Activated T-helper 2 cell treated with anti-CD3 and anti-CD28 coated beads, Interferon-gamma antibody, Interleukin-2, Interleukin-4, amounts not matched to agents 10 μg/mL and 5 μg/mL and 100 μg/mL, durations not matched to agents 14 hours and 24 hours and 36 hours (primary cell): ENCODE measurements around the gene RNASE11. TPM values are rescaled to one million over a fixed set of nuclear protein-coding genes. Genes with fewer than 3 reads are reported as not detected.

Source experiments
- DNase-seq: peaks from one replicate; pipeline ENCODE4 v3.0.0; 2021; ENCODE audit warnings: low spot score
- H3K27ac Mint-ChIP-seq: one replicate; pipeline ENCODE4 v1.8.0; 2021; ENCODE audit warnings: mixed read lengths
- H3K27me3 Mint-ChIP-seq: one replicate; pipeline ENCODE4 v1.8.0; 2021; ENCODE audit warnings: low read depth, mixed read lengths
- H3K36me3 Mint-ChIP-seq: one replicate; pipeline ENCODE4 v1.8.0; 2021; ENCODE audit warnings: low read depth, mixed read lengths
- H3K4me1 Mint-ChIP-seq: one replicate; pipeline ENCODE4 v1.8.0; 2021; ENCODE audit warnings: low read depth, mixed read lengths
- H3K4me3 Mint-ChIP-seq: one replicate; pipeline ENCODE4 v1.8.0; 2021; ENCODE audit warnings: low read depth, mild to moderate bottlenecking, moderate library complexity, mixed read lengths
- H3K9me3 Mint-ChIP-seq: one replicate; pipeline ENCODE4 v1.8.0; 2021; ENCODE audit warnings: mixed read lengths
- intact Hi-C: fragments of 100-400 bp; cut with micrococcal nuclease; formaldehyde crosslinking; loops from one replicate; pipeline ENCODE4 v1.15.1; 2023
- total RNA-seq: library from RNA; stranded (reverse); gene quantifications from 2 replicates; pipeline ENCODE4 v1.2.3, GENCODE V29; 2022

RNASE11 gene
- total RNA-seq: not detected in 2 replicates

GRCh38 chr14:20587489-20588154 is at the start of gene RNASE11:
TSS of gene RNASE11 (minus strand) at chr14:20588001.
- Mint-ChIP-seq H3K27me3 (peaks cover 30% of the 10 kb centered on the region), H3K4me3 (no peak within 1 kb of the TSS), H3K36me3 (no peaks in the 10 kb centered on the region), H3K4me1 (peaks cover 10% of the 10 kb centered on the region), H3K9me3 (no peaks in the 10 kb centered on the region), H3K27ac (no peak within 1 kb of the TSS)
- intact Hi-C loops: no loop called here
- no peak for DNase-seq

GRCh38 chr14:20632831-20633691 is 45.3 kb upstream of the RNASE11 start:
- peak; percentile 63 for DNase-seq
- peaks cover 33% of the 10 kb centered on the region for H3K4me1 Mint-ChIP-seq
- peaks cover 3% of the 10 kb centered on the region for H3K36me3 Mint-ChIP-seq
- H3K9me3 Mint-ChIP-seq: no peaks in the 10 kb centered on the region
- peak overlapping the region; percentile 75 for H3K4me3 Mint-ChIP-seq
- H3K27me3 Mint-ChIP-seq: peaks cover 63% of the 10 kb centered on the region
- peak overlapping the region; percentile 72 for H3K27ac Mint-ChIP-seq
- intact Hi-C loops: loop anchor here (1.0 to 5.0 kb wide), 4 partner anchors 8 to 34 kb away; no protein-coding TSS in a partner anchor

- Mint-ChIP-seq H3K27me3 (peaks cover 67% of the 10 kb centered on the region), H3K4me1 (peaks cover 39% of the 10 kb centered on the region), H3K36me3 (peaks cover 3% of the 10 kb centered on the region), H3K27ac (peak overlapping the region; percentile 72), H3K9me3 (no peaks in the 10 kb centered on the region), H3K4me3 (peak overlapping the region; percentile 75)
- no peak for DNase-seq
- intact Hi-C loops: loop anchor here (2.0 to 5.0 kb wide), 2 partner anchors 20 to 35 kb away; no protein-coding TSS in a partner anchor
Measured at GRCh38 chr14:20632448-20632830, 44.6 kb upstream of the RNASE11 start.

GRCh38 chr14:20631880-20632389 is 44.1 kb upstream of the RNASE11 start:
- no peak for DNase-seq
- Mint-ChIP-seq H3K27me3 (peaks cover 72% of the 10 kb centered on the region), H3K9me3 (no peaks in the 10 kb centered on the region), H3K36me3 (peaks cover 3% of the 10 kb centered on the region), H3K4me1 (peaks cover 44% of the 10 kb centered on the region), H3K4me3 (peak overlapping the region; percentile 75), H3K27ac (no peak overlapping the region)
- intact Hi-C loops: loop anchor here (1.0 to 5.0 kb wide), 3 partner anchors 21 to 52 kb away; partner anchors contain the start of gene RNASE4

- Mint-ChIP-seq H3K4me3 (peak overlapping the region; percentile 75), H3K27ac (peak overlapping the region; percentile 1), H3K36me3 (peaks cover 3% of the 10 kb centered on the region), H3K27me3 (peaks cover 72% of the 10 kb centered on the region), H3K9me3 (no peaks in the 10 kb centered on the region), H3K4me1 (peaks cover 51% of the 10 kb centered on the region)
- DNase-seq: no peak
- intact Hi-C loops: loop anchor here (1.0 to 5.0 kb wide), 2 partner anchors 36 to 53 kb away; partner anchors contain the start of gene RNASE4
Measured at GRCh38 chr14:20631023-20631879, 43.5 kb upstream of the RNASE11 start.

- DNase-seq: no peak
- Mint-ChIP-seq H3K27ac (peak overlapping the region; percentile 1), H3K27me3 (peaks cover 74% of the 10 kb centered on the region), H3K4me3 (peak overlapping the region; percentile 75), H3K9me3 (no peaks in the 10 kb centered on the region), H3K36me3 (peaks cover 3% of the 10 kb centered on the region), H3K4me1 (peaks cover 56% of the 10 kb centered on the region)
- intact Hi-C loops: loop anchor here (1.0 to 5.0 kb wide), 2 partner anchors 37 to 54 kb away; partner anchors contain the start of gene RNASE4
Measured at GRCh38 chr14:20630340-20631022, 42.7 kb upstream of the RNASE11 start.

GRCh38 chr14:20628063-20628854 is 40.5 kb upstream of the RNASE11 start:
- Mint-ChIP-seq H3K27ac (no peak overlapping the region), H3K36me3 (no peaks in the 10 kb centered on the region), H3K4me1 (peaks cover 71% of the 10 kb centered on the region), H3K9me3 (no peaks in the 10 kb centered on the region), H3K27me3 (peaks cover 66% of the 10 kb centered on the region), H3K4me3 (no peak overlapping the region)
- DNase-seq: no peak
- intact Hi-C loops: no loop called here

GRCh38 chr14:20627346-20628027 is 39.7 kb upstream of the RNASE11 start:
- Mint-ChIP-seq H3K27me3 (peaks cover 61% of the 10 kb centered on the region), H3K27ac (peak overlapping the region; percentile 30), H3K4me3 (no peak overlapping the region), H3K9me3 (no peaks in the 10 kb centered on the region), H3K36me3 (no peaks in the 10 kb centered on the region), H3K4me1 (peaks cover 72% of the 10 kb centered on the region)
- DNase-seq: no peak
- intact Hi-C loops: no loop called here

GRCh38 chr14:20626274-20626673 is 38.5 kb upstream of the RNASE11 start:
- no peak overlapping the region for H3K27ac Mint-ChIP-seq
- H3K4me1 Mint-ChIP-seq: peaks cover 67% of the 10 kb centered on the region
- DNase-seq: no peak
- peaks cover 3% of the 10 kb centered on the region for H3K36me3 Mint-ChIP-seq
- intact Hi-C loops: no loop called here
- H3K4me3 Mint-ChIP-seq: no peak overlapping the region
- H3K27me3 Mint-ChIP-seq: peaks cover 61% of the 10 kb centered on the region
- no peaks in the 10 kb centered on the region for H3K9me3 Mint-ChIP-seq

GRCh38 chr14:20624495-20625070 is 36.8 kb upstream of the RNASE11 start:
- Mint-ChIP-seq H3K27ac (peak overlapping the region; percentile 13), H3K27me3 (peaks cover 48% of the 10 kb centered on the region), H3K4me3 (peak overlapping the region; percentile 80), H3K36me3 (peaks cover 3% of the 10 kb centered on the region), H3K9me3 (no peaks in the 10 kb centered on the region), H3K4me1 (peaks cover 57% of the 10 kb centered on the region)
- intact Hi-C loops: loop anchor here (1.0 kb wide), 2 partner anchors 9 to 11 kb away; no protein-coding TSS in a partner anchor
- no peak for DNase-seq
